ENCODE data around the gene QKI. TPM values are rescaled to one million over a fixed set of nuclear protein-coding genes. Genes with fewer than 3 reads are reported as not detected.

Gene QKI
- total and polyA plus RNA-seq, 8 donors, result 136 to 195 (median 158) TPM

- H3K27me3 ChIP-seq, result no peaks in the 10 kb centered on the region
- intact Hi-C loops (cut with DNase I), result no loop called here
- H3K4me1 ChIP-seq, result no peaks in the 10 kb centered on the region
- H3K9me3 ChIP-seq, result no peaks in the 10 kb centered on the region
- ATAC-seq (no peak), DNase-seq (no peak)
- no peak overlapping the region for H3K27ac ChIP-seq
- no peak for TF ChIP-seq CTCF (IDR thresholded peaks at IDR 0.05)
- H3K36me3 ChIP-seq, result peaks cover 0 to 48% of the 10 kb centered on the region in 2 donors
- no peak overlapping the region for H3K4me3 ChIP-seq
Measured at GRCh38 chr6:163571730-163572129, 157.2 kb downstream of the QKI start.

GRCh38 chr6:163572612-163573011, 158.1 kb downstream of the QKI start:
- Histone ChIP-seq H3K4me1 (no peaks in the 10 kb centered on the region), H3K27me3 (no peaks in the 10 kb centered on the region), H3K36me3 (peaks cover 0 to 39% of the 10 kb centered on the region in 2 donors), H3K4me3 (no peak overlapping the region), H3K9me3 (no peaks in the 10 kb centered on the region), H3K27ac (peak overlapping the region in 1 of 2 donors; percentile 41)
- no peak for TF ChIP-seq CTCF (IDR thresholded peaks at IDR 0.05)
- intact Hi-C loops (cut with DNase I), result no loop called here
- ATAC-seq (peak; percentile 65), DNase-seq (no peak)

DNA sequence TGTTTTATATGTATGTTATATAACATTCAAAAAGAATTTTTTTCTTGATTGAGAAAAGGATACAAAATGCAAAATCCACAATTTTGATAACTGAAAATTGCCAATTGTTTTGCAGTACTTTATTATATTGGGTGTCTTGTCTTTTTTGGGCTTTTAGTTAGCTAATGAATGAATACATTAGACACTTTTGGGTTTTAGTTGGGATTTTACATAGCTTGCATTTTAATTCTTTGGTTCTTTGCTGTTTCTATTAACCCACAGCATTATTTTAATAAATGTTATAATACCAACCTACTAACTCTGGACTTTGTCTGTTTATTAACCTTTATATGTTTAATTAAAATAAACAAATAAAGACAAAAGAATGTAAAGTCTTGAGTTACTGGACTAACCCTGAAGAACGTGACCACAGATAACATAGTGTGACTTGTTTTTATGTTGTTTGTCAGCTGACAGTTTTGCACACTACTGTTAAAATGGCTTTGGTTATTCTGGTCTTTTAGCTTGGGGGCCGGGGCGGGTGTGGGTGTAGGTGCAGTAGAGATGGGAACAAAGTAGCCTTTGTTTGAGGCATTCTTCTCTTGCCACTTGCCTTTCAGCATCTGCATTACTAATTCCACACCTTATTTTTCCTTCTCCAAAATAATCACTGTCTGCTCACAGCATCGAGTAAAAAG, 159.1 kb downstream of the QKI start:
- ATAC-seq (no peak), DNase-seq (no peak)
- Histone ChIP-seq H3K4me1 (no peaks in the 10 kb centered on the region), H3K9me3 (no peaks in the 10 kb centered on the region), H3K4me3 (no peak overlapping the region), H3K27ac (no peak overlapping the region), H3K27me3 (no peaks in the 10 kb centered on the region), H3K36me3 (peaks cover 0 to 32% of the 10 kb centered on the region in 2 donors)
- TF ChIP-seq CTCF (IDR thresholded peaks at IDR 0.05), result no peak
- intact Hi-C loops (cut with DNase I), result no loop called here

DNA sequence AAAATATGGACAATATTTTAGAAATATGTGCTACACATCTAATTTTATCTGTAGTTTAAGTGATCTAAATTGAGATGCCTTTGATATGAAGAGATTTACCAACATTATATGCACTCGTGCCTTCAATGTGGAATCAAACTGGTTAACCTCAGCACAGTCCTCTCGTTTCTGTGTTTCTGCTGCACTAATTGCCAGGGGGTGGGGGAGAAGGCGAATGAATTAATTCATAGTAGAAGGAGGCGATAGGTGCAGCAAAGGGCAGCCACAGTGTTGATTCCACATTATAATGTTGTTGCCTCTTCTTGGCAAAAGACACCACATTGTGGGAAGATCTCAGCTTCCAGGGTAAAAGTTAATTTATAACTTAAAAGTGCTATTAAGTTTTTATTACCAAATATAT, 161.6 kb downstream of the QKI start:
- TF ChIP-seq CTCF (IDR thresholded peaks at IDR 0.05), result no peak
- intact Hi-C loops (cut with DNase I), result no loop called here
- DNase-seq, result no peak
- ATAC-seq, result no peak
- Histone ChIP-seq H3K36me3 (peaks cover 0 to 26% of the 10 kb centered on the region in 2 donors), H3K9me3 (no peaks in the 10 kb centered on the region), H3K4me1 (peaks cover 4 to 13% of the 10 kb centered on the region in 2 donors), H3K27ac (no peak overlapping the region), H3K27me3 (no peaks in the 10 kb centered on the region), H3K4me3 (no peak overlapping the region)

- Histone ChIP-seq H3K36me3 (peaks cover 0 to 18% of the 10 kb centered on the region in 2 donors), H3K4me1 (peaks cover 4 to 13% of the 10 kb centered on the region in 2 donors), H3K27me3 (no peaks in the 10 kb centered on the region), H3K27ac (peak overlapping the region in 1 of 2 donors; percentile 33), H3K4me3 (no peak overlapping the region), H3K9me3 (no peaks in the 10 kb centered on the region)
- intact Hi-C loops (cut with DNase I), result no loop called here
- DNase-seq (no peak), ATAC-seq (peak; percentile 15)
- no peak for TF ChIP-seq CTCF (IDR thresholded peaks at IDR 0.05)
Measured at GRCh38 chr6:163577404-163577803, 162.9 kb downstream of the QKI start.
